IPS-15b (cell line): ENCODE data around the gene FRMD8.
A peak's percentile ranks its signal among the peaks of the same experiment; 100 is the strongest.

ENCODE experiments used
- H3K27me3 ChIP-seq: one replicate; pipeline ENCODE4 v1.6.1; 2013; ENCODE audit warnings: low read length; ENCODE audit not compliant: control insufficient read depth, insufficient read depth
- H3K36me3 ChIP-seq: one replicate; pipeline ENCODE4 v1.6.1; 2013; ENCODE audit warnings: low read length; ENCODE audit not compliant: control insufficient read depth, insufficient read depth
- H3K4me1 ChIP-seq: one replicate; pipeline ENCODE4 v1.6.1; 2013; ENCODE audit warnings: mild to moderate bottlenecking, low read length; ENCODE audit not compliant: control insufficient read depth, insufficient read depth
- H3K4me3 ChIP-seq: one replicate; pipeline ENCODE4 v1.5.1; 2013; ENCODE audit warnings: low read depth, low read length
- H3K9ac ChIP-seq: one replicate; pipeline ENCODE4 v1.6.1; 2013; ENCODE audit warnings: low read depth, mild to moderate bottlenecking, low read length
- H3K9me3 ChIP-seq: one replicate; pipeline ENCODE4 v1.6.1; 2013; ENCODE audit warnings: mild to moderate bottlenecking, low read length; ENCODE audit not compliant: control insufficient read depth, insufficient read depth

The FRMD8 gene

GRCh38 chr11:65377777-65378176, 8.7 kb upstream of the FRMD8 start:
- no peaks in the 10 kb centered on the region for H3K27me3 ChIP-seq
- no peaks in the 10 kb centered on the region for H3K36me3 ChIP-seq
- no peak overlapping the region for H3K4me3 ChIP-seq
- no peak overlapping the region for H3K9ac ChIP-seq
- H3K9me3 ChIP-seq: no peaks in the 10 kb centered on the region
- H3K4me1 ChIP-seq: peaks cover 2% of the 10 kb centered on the region

GRCh38 chr11:65378208-65378927, 8.1 kb upstream of the FRMD8 start:
- Histone ChIP-seq H3K27me3 (no peaks in the 10 kb centered on the region), H3K9ac (no peak overlapping the region)

GRCh38 chr11:65378928-65379638, 7.4 kb upstream of the FRMD8 start:
- Histone ChIP-seq H3K9me3 (no peaks in the 10 kb centered on the region), H3K27me3 (no peaks in the 10 kb centered on the region), H3K4me3 (no peak overlapping the region), H3K36me3 (no peaks in the 10 kb centered on the region), H3K4me1 (peaks cover 2% of the 10 kb centered on the region), H3K9ac (no peak overlapping the region)

More at GRCh38 chr11:65378208-65378927, 8.1 kb upstream of the FRMD8 start:
- peaks cover 2% of the 10 kb centered on the region for H3K4me1 ChIP-seq
- H3K9me3 ChIP-seq: no peaks in the 10 kb centered on the region
- H3K4me3 ChIP-seq: no peak overlapping the region
- no peaks in the 10 kb centered on the region for H3K36me3 ChIP-seq

- Histone ChIP-seq H3K27me3 (no peaks in the 10 kb centered on the region), H3K9ac (no peak overlapping the region), H3K9me3 (no peaks in the 10 kb centered on the region), H3K36me3 (no peaks in the 10 kb centered on the region), H3K4me3 (no peak overlapping the region), H3K4me1 (peaks cover 2% of the 10 kb centered on the region)
These were observed 6.6 kb upstream of the FRMD8 start for GRCh38 chr11:65379698-65380459.

- H3K4me1 ChIP-seq: peaks cover 2% of the 10 kb centered on the region
- no peaks in the 10 kb centered on the region for H3K27me3 ChIP-seq
- H3K9ac ChIP-seq: no peak overlapping the region
- no peaks in the 10 kb centered on the region for H3K36me3 ChIP-seq
- no peak overlapping the region for H3K4me3 ChIP-seq
- no peaks in the 10 kb centered on the region for H3K9me3 ChIP-seq
These were observed 5.8 kb upstream of the FRMD8 start for GRCh38 chr11:65380460-65381119.

- Histone ChIP-seq H3K9me3 (no peaks in the 10 kb centered on the region), H3K4me1 (peaks cover 2% of the 10 kb centered on the region), H3K36me3 (no peaks in the 10 kb centered on the region), H3K27me3 (no peaks in the 10 kb centered on the region), H3K9ac (peak overlapping the region; percentile 54), H3K4me3 (no peak overlapping the region)
These were observed 4.8 kb upstream of the FRMD8 start for GRCh38 chr11:65381716-65382032.

GRCh38 chr11:65382033-65382803, 4.2 kb upstream of the FRMD8 start, which contains the start of gene SLC25A45:
Gene SLC25A45 (minus strand): TSS chr11:65382646. CDS start chr11:65381951, 695 bp downstream.
- Histone ChIP-seq H3K9ac (peak within 1 kb of the TSS; percentile 54), H3K9me3 (no peaks in the 10 kb centered on the region), H3K4me3 (no peak within 1 kb of the TSS), H3K36me3 (no peaks in the 10 kb centered on the region), H3K27me3 (no peaks in the 10 kb centered on the region), H3K4me1 (peaks cover 4% of the 10 kb centered on the region)

- peaks cover 4% of the 10 kb centered on the region for H3K4me1 ChIP-seq
- no peak overlapping the region for H3K4me3 ChIP-seq
- H3K9ac ChIP-seq: no peak overlapping the region
- H3K27me3 ChIP-seq: no peaks in the 10 kb centered on the region
- H3K9me3 ChIP-seq: no peaks in the 10 kb centered on the region
- H3K36me3 ChIP-seq: no peaks in the 10 kb centered on the region
These were observed 3.6 kb upstream of the FRMD8 start for GRCh38 chr11:65382804-65383368.

GRCh38 chr11:65383778-65384177, 2.7 kb upstream of the FRMD8 start:
- H3K4me3 ChIP-seq: no peak overlapping the region
- no peak overlapping the region for H3K9ac ChIP-seq
- no peaks in the 10 kb centered on the region for H3K36me3 ChIP-seq
- no peaks in the 10 kb centered on the region for H3K9me3 ChIP-seq
- no peaks in the 10 kb centered on the region for H3K27me3 ChIP-seq
- H3K4me1 ChIP-seq: peaks cover 4% of the 10 kb centered on the region

- Histone ChIP-seq H3K27me3 (no peaks in the 10 kb centered on the region), H3K4me1 (peaks cover 4% of the 10 kb centered on the region), H3K4me3 (no peak overlapping the region), H3K9me3 (no peaks in the 10 kb centered on the region), H3K36me3 (no peaks in the 10 kb centered on the region), H3K9ac (no peak overlapping the region)
These were observed 2.0 kb upstream of the FRMD8 start for GRCh38 chr11:65384301-65384889.
